Ovary (tissue), 3 donors: ENCODE measurements around the gene B3GALT5.

Experiments
- EP300 ChIP-seq: sonication (generic); formaldehyde crosslinking; IDR thresholded peaks from one replicate; pipeline ENCODE4 v1.6.1; 2017; ENCODE audit warnings: antibody characterized with exemption
- POLR2A ChIP-seq: fragments of 450-650 bp; IDR thresholded peaks from one replicate; pipeline ENCODE4 v1.6.1; 2017; ENCODE audit warnings: antibody characterized with exemption, mild to moderate bottlenecking, moderate library complexity
- TF ChIP-seq, protein P1 (sequence below), 3 donors: fragments of 450-650 bp in 2 of 3; fragments of 200-600 bp in 1 of 3; IDR thresholded peaks; one replicate each; pipeline versions ENCODE4 v1.5.1 to v1.8.0; 2016 to 2022; ENCODE audit warnings: antibody characterized with exemption in 3 of 3, mild to moderate bottlenecking in 1 of 3
- donor health status: DM: no; HTN: no; CAD: no.

- TF ChIP-seq EP300 (no peak), POLR2A (no peak)
- TF ChIP-seq, protein P1, sequence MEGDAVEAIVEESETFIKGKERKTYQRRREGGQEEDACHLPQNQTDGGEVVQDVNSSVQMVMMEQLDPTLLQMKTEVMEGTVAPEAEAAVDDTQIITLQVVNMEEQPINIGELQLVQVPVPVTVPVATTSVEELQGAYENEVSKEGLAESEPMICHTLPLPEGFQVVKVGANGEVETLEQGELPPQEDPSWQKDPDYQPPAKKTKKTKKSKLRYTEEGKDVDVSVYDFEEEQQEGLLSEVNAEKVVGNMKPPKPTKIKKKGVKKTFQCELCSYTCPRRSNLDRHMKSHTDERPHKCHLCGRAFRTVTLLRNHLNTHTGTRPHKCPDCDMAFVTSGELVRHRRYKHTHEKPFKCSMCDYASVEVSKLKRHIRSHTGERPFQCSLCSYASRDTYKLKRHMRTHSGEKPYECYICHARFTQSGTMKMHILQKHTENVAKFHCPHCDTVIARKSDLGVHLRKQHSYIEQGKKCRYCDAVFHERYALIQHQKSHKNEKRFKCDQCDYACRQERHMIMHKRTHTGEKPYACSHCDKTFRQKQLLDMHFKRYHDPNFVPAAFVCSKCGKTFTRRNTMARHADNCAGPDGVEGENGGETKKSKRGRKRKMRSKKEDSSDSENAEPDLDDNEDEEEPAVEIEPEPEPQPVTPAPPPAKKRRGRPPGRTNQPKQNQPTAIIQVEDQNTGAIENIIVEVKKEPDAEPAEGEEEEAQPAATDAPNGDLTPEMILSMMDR (IDR thresholded peaks at IDR 0.05) = no peak
These were observed 103.2 kb downstream of the B3GALT5 start for GRCh38 chr21:39715804-39716397.
